IMR-90 (cell line): Measurements from ENCODE around the gene PRR9.

Experiments used
- CHD1 ChIP-seq: IDR thresholded peaks from 2 replicates; pipeline ENCODE4 v1.6.1; 2012; ENCODE audit warnings: low read depth, low read length, improper control_type of control experiment
- CTCF ChIP-seq: conservative IDR thresholded peaks from 2 replicates; pipeline ENCODE4 v1.5.1; 2012; ENCODE audit warnings: mild to moderate bottlenecking, low read depth, low read length, improper control_type of control experiment
- POLR2A ChIP-seq: IDR thresholded peaks from 2 replicates; pipeline ENCODE4 v1.6.1; 2012; ENCODE audit warnings: mild to moderate bottlenecking, low read depth, low read length
- RAD21 ChIP-seq: IDR thresholded peaks from 2 replicates; pipeline ENCODE4 v1.6.1; 2012; ENCODE audit warnings: low read length, improper control_type of control experiment
- USF2 ChIP-seq: fragments of 150-350 bp; IDR thresholded peaks from 2 replicates; pipeline ENCODE4 v1.6.1; 2017; ENCODE audit warnings: mild to moderate bottlenecking, antibody characterized with exemption, low read length, low read depth

- TF ChIP-seq CTCF (no peak), POLR2A (no peak), USF2 (no peak), RAD21 (no peak), CHD1 (no peak)
Measured at GRCh38 chr1:153246825-153247224, 29.4 kb downstream of the PRR9 start.
